Calu3 (cell line): ENCODE results near the gene CCDC34. TPM values are rescaled to one million over a fixed set of nuclear protein-coding genes. Genes with fewer than 3 reads are reported as not detected.

ENCODE experiments used
- BruUV-seq: library from RNA; stranded (reverse); fragments of 400-500 nt; replicated peaks from 2 replicates; lab custom pipeline; 2021; lab: Mats Ljungman, UMichigan
- CTCF ChIA-PET: fragments of 300-600 bp; sonication (Branson Sonifier 250); formaldehyde crosslinking; loops from one replicate; lab custom pipeline; 2022; ENCODE audit warnings: antibody characterized with exemption; lab: Charles Lee
- DNase-seq: peaks from one replicate; pipeline ENCODE4 v3.0.0; 2022
- H3K27ac Mint-ChIP-seq: one replicate; pipeline ENCODE4 v1.8.0; 2022; ENCODE audit warnings: mixed read lengths; ENCODE audit not compliant: unreplicated experiment
- H3K27me3 Mint-ChIP-seq: one replicate; pipeline ENCODE4 v1.8.0; 2022; ENCODE audit warnings: mixed read lengths; ENCODE audit not compliant: unreplicated experiment
- H3K36me3 Mint-ChIP-seq: one replicate; pipeline ENCODE4 v1.8.0; 2022; ENCODE audit warnings: mild to moderate bottlenecking, moderate library complexity, mixed read lengths; ENCODE audit not compliant: insufficient read depth, unreplicated experiment
- H3K4me1 Mint-ChIP-seq: one replicate; pipeline ENCODE4 v1.8.0; 2022; ENCODE audit warnings: mild to moderate bottlenecking, low read depth, mixed read lengths; ENCODE audit not compliant: unreplicated experiment
- H3K4me3 Mint-ChIP-seq: one replicate; pipeline ENCODE4 v1.8.0; 2022; ENCODE audit warnings: mild to moderate bottlenecking, low read depth, moderate library complexity, mixed read lengths; ENCODE audit not compliant: unreplicated experiment
- H3K9me3 Mint-ChIP-seq: one replicate; pipeline ENCODE4 v1.8.0; 2022; ENCODE audit warnings: low read depth, mixed read lengths; ENCODE audit not compliant: unreplicated experiment
- intact Hi-C: fragments of 100-400 bp; cut with micrococcal nuclease; formaldehyde crosslinking; loops from one replicate; pipeline ENCODE4 v1.10.0; 2022; ENCODE audit not compliant: unreplicated experiment
- total RNA-seq: library from RNA; stranded (reverse); gene quantifications from 2 replicates; pipeline ENCODE4 v1.2.3, GENCODE V29; 2022
- TF ChIP-seq, protein P1 (sequence below): fragments of 200-600 bp; IDR thresholded peaks from one replicate; pipeline ENCODE4 v1.8.0; 2022; ENCODE audit warnings: antibody characterized with exemption; ENCODE audit not compliant: unreplicated experiment

CCDC34 gene
- total RNA-seq, 1 experiment from 2014 or later: 21.6 TPM

DNA sequence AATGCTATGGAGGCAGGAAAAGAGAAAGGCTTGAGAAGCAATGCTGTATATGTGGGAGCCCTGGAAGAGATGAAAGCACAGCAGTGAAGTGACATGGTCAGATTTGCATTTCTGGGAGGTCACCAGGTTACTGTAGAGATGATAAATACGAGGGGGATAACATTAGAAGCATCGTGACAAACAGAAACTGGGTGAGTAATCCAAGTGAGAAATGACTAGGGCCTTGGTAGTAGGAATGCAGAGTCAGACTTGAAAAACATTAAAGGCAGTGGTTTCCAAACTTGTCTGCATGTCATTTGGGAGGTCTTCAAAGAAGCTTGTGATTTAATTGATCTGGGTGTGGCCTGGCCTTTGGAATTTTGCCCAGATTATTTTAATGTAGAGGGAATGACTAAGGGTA is 43.9 kb downstream of the CCDC34 start:
- CTCF ChIA-PET: interaction anchor here (0.7 kb wide), 1 partner anchor 24 kb away, joined by 3 read pairs; no protein-coding TSS in a partner anchor
- BruUV-seq: no TSS peak
- Mint-ChIP-seq H3K4me3 (peak overlapping the region; percentile 40), H3K27ac (peak overlapping the region; percentile 74), H3K9me3 (no peaks in the 10 kb centered on the region), H3K27me3 (no peaks in the 10 kb centered on the region), H3K36me3 (peaks cover 7% of the 10 kb centered on the region), H3K4me1 (peaks cover 40% of the 10 kb centered on the region)
- DNase-seq: peak; percentile 13
- intact Hi-C loops: loop anchor here (2.0 to 5.0 kb wide), 2 partner anchors 43 to 72 kb away; partner anchors contain the start of gene CCDC34
- TF ChIP-seq, protein P1, sequence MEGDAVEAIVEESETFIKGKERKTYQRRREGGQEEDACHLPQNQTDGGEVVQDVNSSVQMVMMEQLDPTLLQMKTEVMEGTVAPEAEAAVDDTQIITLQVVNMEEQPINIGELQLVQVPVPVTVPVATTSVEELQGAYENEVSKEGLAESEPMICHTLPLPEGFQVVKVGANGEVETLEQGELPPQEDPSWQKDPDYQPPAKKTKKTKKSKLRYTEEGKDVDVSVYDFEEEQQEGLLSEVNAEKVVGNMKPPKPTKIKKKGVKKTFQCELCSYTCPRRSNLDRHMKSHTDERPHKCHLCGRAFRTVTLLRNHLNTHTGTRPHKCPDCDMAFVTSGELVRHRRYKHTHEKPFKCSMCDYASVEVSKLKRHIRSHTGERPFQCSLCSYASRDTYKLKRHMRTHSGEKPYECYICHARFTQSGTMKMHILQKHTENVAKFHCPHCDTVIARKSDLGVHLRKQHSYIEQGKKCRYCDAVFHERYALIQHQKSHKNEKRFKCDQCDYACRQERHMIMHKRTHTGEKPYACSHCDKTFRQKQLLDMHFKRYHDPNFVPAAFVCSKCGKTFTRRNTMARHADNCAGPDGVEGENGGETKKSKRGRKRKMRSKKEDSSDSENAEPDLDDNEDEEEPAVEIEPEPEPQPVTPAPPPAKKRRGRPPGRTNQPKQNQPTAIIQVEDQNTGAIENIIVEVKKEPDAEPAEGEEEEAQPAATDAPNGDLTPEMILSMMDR: no peak

DNA sequence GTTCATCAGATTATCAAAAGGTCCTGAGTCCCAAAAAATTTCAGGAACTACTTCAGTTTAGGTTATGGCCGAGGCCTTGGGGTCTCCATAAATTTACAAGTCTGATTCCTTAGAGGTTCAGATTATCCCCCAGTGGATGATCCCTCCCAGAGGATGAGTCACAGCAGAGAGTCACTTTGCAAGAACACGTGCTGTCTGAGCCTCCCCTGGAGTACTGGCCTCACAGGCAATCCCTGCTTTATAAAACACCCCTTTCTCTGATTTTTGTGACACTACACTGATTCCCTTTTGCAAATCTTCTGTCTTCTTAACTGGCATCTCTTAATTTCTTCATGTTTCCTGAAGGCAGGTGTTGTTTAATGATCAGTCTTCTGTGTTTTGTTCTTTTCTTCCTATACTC is 45.3 kb downstream of the CCDC34 start:
- no peak overlapping the region for H3K4me3 Mint-ChIP-seq
- no TSS peak for BruUV-seq
- TF ChIP-seq, protein P1: no peak
- CTCF ChIA-PET: interaction anchor here (0.5 kb wide), 1 partner anchor 155 kb away, joined by 5 read pairs; no protein-coding TSS in a partner anchor
- H3K9me3 Mint-ChIP-seq: no peaks in the 10 kb centered on the region
- DNase-seq: peak; percentile 31
- no peaks in the 10 kb centered on the region for H3K27me3 Mint-ChIP-seq
- H3K27ac Mint-ChIP-seq: no peak overlapping the region
- peaks cover 7% of the 10 kb centered on the region for H3K36me3 Mint-ChIP-seq
- peaks cover 53% of the 10 kb centered on the region for H3K4me1 Mint-ChIP-seq
- intact Hi-C loops: loop anchor here (2.0 to 5.0 kb wide), 2 partner anchors 45 to 73 kb away; partner anchors contain the start of gene CCDC34

DNA sequence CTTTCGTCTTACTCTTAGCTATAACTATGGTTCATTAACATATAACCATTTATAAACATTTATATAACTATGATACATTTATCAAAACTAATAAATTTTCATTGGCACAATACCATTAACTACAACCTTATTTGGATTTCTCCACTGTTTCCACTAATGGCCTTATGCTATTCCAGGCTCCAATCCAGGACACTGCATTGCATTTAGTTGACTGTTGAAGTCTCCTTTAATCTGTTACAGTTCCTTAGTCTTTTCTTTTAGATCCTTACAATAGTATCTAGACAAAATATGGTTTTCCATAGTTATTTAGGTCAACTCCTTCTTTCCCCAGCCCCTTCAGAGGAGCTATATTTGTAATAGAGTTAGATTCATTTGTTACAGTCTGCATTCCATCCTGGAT is 47.2 kb downstream of the CCDC34 start:
- H3K27me3 Mint-ChIP-seq: no peaks in the 10 kb centered on the region
- BruUV-seq: no TSS peak
- H3K27ac Mint-ChIP-seq: no peak overlapping the region
- H3K9me3 Mint-ChIP-seq: no peaks in the 10 kb centered on the region
- CTCF ChIA-PET: no interaction called here
- H3K4me3 Mint-ChIP-seq: no peak overlapping the region
- H3K36me3 Mint-ChIP-seq: peaks cover 7% of the 10 kb centered on the region
- TF ChIP-seq, protein P1: no peak
- intact Hi-C loops: loop anchor here (5.0 kb wide), 1 partner anchor 46 kb away; the partner anchor contains the start of gene CCDC34
- DNase-seq: no peak
- peaks cover 72% of the 10 kb centered on the region for H3K4me1 Mint-ChIP-seq

DNA sequence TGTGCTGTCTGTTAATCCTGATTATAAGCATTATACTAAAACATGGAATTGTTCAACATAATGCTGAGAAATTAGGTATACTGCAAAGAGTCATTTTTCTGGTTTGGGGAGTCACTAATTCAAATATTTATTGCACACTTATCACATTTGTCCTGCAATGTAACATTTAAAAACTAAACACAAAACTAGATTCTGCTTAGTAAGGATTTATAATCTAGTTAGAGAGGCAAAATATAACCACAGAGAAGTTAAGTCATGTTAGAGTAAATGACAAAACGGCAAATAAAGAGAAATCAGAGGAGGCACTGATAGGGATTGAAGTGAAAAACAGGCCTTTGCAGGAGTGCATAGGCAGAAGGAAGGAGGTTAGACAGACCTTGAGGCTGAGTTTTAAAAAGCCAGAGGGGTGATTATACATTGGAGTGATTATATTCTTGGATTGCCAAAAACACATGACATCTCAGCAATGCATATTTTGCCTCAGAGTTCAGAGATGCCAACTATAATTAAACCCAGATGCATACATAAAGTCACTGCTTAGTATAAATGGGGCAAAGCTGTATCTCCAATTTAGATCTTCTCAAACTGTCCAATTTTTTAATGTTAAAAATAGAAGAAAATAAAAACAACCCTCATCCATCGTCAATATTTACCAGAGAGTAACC is 49.7 kb downstream of the CCDC34 start:
- peaks cover 54% of the 10 kb centered on the region for H3K4me1 Mint-ChIP-seq
- no peaks in the 10 kb centered on the region for H3K36me3 Mint-ChIP-seq
- no TSS peak for BruUV-seq
- no peaks in the 10 kb centered on the region for H3K27me3 Mint-ChIP-seq
- TF ChIP-seq, protein P1: no peak
- H3K27ac Mint-ChIP-seq: peak overlapping the region; percentile 56
- DNase-seq: no peak
- CTCF ChIA-PET: interaction anchor here (0.7 kb wide), 1 partner anchor 155 kb away, joined by 3 read pairs; no protein-coding TSS in a partner anchor
- no peaks in the 10 kb centered on the region for H3K9me3 Mint-ChIP-seq
- peak overlapping the region; percentile 30 for H3K4me3 Mint-ChIP-seq
- intact Hi-C loops: loop anchor here (5.0 kb wide), 2 partner anchors 159 to 174 kb away; partner anchors contain the start of gene LGR4
